Activated naive CD8-positive, alpha-beta T cell treated with anti-CD3 and anti-CD28 coated beads, Interleukin-2, amount 50 U/mL, for 16 hours (primary cell): ENCODE results near the gene PHF20.
"Not testable (repeated sequence)": the region's sequence is repeated elsewhere in the genome, so short reads cannot be mapped to it uniquely, and the experiment has no call there.

Source experiments
- DNase-seq: peaks from one replicate; pipeline ENCODE4 v3.0.0-alpha.2; 2020; ENCODE audit warnings: low read depth, low spot score

The PHF20 gene

GRCh38 chr20:35839904-35840303 is 68.1 kb downstream of the PHF20 start:
- no peak for DNase-seq

- no peak for DNase-seq
These were observed 68.6 kb downstream of the PHF20 start for GRCh38 chr20:35840421-35840820.

GRCh38 chr20:35842361-35842760 is 70.5 kb downstream of the PHF20 start:
- DNase-seq = no peak

- DNase-seq = not testable (repeated sequence)
These were observed 72.1 kb downstream of the PHF20 start for GRCh38 chr20:35843894-35844293.

- DNase-seq = no peak
These were observed 73.7 kb downstream of the PHF20 start for GRCh38 chr20:35845561-35845960.

- no peak for DNase-seq
These were observed 77.9 kb downstream of the PHF20 start for GRCh38 chr20:35849706-35850105.

GRCh38 chr20:35851659-35852058 is 79.8 kb downstream of the PHF20 start:
- not testable (repeated sequence) for DNase-seq

- no peak for DNase-seq
These were observed 83.0 kb downstream of the PHF20 start for GRCh38 chr20:35854713-35855348.

GRCh38 chr20:35855641-35856040 is 83.8 kb downstream of the PHF20 start:
- not testable (repeated sequence) for DNase-seq

GRCh38 chr20:35856866-35857265 is 85.1 kb downstream of the PHF20 start:
- no peak for DNase-seq

- no peak for DNase-seq
These were observed 94.8 kb downstream of the PHF20 start for GRCh38 chr20:35866418-35867202.

- DNase-seq = no peak
These were observed 98.9 kb downstream of the PHF20 start for GRCh38 chr20:35870541-35871258.

GRCh38 chr20:35871259-35871771 is 99.5 kb downstream of the PHF20 start:
- no peak for DNase-seq

- DNase-seq = no peak
These were observed 104.2 kb downstream of the PHF20 start for GRCh38 chr20:35876033-35876320.

GRCh38 chr20:35877611-35878010 is 105.8 kb downstream of the PHF20 start:
- DNase-seq = no peak

- DNase-seq = no peak
These were observed 106.4 kb downstream of the PHF20 start for GRCh38 chr20:35878113-35878625.

- DNase-seq = no peak
These were observed 109.9 kb downstream of the PHF20 start for GRCh38 chr20:35881676-35882075.

GRCh38 chr20:35882427-35883161 is 110.8 kb downstream of the PHF20 start:
- not testable (repeated sequence) for DNase-seq

- no peak for DNase-seq
These were observed 111.5 kb downstream of the PHF20 start for GRCh38 chr20:35883336-35883777.

- DNase-seq = peak; percentile 27
These were observed 112.1 kb downstream of the PHF20 start for GRCh38 chr20:35883778-35884540.

- DNase-seq = no peak
These were observed 112.7 kb downstream of the PHF20 start for GRCh38 chr20:35884541-35884865.
